ENCODE results near the gene TMEM245.

Gene TMEM245

GRCh38 chr9:109097146-109097545, 22.6 kb downstream of the TMEM245 start:
- Histone ChIP-seq H3K27me3 (ENCODE audit: control insufficient read depth, insufficient read depth, low read length) (no peaks in the 10 kb centered on the region), H3K4me1 (ENCODE audit: control insufficient read depth, insufficient read depth, low read length) (peaks cover 8% of the 10 kb centered on the region), H3K9me3 (ENCODE audit: control insufficient read depth, insufficient read depth, low read length) (no peaks in the 10 kb centered on the region), H3K4me3 (ENCODE audit: low read depth, low read length) (no peak overlapping the region), H3K9ac (ENCODE audit: low read depth, low read length) (no peak overlapping the region), H3K36me3 (ENCODE audit: control insufficient read depth, insufficient read depth, low read length) (no peaks in the 10 kb centered on the region)

DNA sequence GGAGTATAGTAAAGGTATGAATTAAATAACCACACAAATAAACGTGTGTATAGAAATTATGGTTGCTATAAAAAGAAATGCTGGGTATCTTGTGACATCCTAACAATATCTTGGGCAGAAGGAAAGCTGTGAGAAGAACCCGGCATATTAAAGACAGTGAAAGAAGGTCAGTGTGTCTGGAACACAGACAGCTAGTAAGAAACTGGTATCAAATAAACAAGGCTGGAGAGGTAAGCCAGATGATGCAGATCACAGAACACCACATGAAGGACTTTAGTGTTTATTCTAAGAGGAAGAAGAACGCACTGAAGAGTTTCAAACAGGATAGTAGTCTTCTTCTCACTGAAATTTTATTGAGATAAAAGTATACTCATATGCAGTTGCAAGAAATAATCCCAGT, 24.4 kb downstream of the TMEM245 start:
- H3K9ac ChIP-seq (ENCODE audit: low read depth, low read length), result no peak overlapping the region
- peaks cover 3% of the 10 kb centered on the region for H3K36me3 ChIP-seq (ENCODE audit: control insufficient read depth, insufficient read depth, low read length)
- H3K4me1 ChIP-seq (ENCODE audit: control insufficient read depth, insufficient read depth, low read length), result peaks cover 8% of the 10 kb centered on the region
- no peaks in the 10 kb centered on the region for H3K27me3 ChIP-seq (ENCODE audit: control insufficient read depth, insufficient read depth, low read length)
- H3K4me3 ChIP-seq (ENCODE audit: low read depth, low read length), result no peak overlapping the region
- no peaks in the 10 kb centered on the region for H3K9me3 ChIP-seq (ENCODE audit: control insufficient read depth, insufficient read depth, low read length)

GRCh38 chr9:109094268-109094667, 25.5 kb downstream of the TMEM245 start:
- H3K4me3 ChIP-seq (ENCODE audit: low read depth, low read length), result no peak overlapping the region
- no peak overlapping the region for H3K9ac ChIP-seq (ENCODE audit: low read depth, low read length)
- H3K27me3 ChIP-seq (ENCODE audit: control insufficient read depth, insufficient read depth, low read length), result no peaks in the 10 kb centered on the region
- H3K4me1 ChIP-seq (ENCODE audit: control insufficient read depth, insufficient read depth, low read length), result peaks cover 3% of the 10 kb centered on the region
- peaks cover 3% of the 10 kb centered on the region for H3K36me3 ChIP-seq (ENCODE audit: control insufficient read depth, insufficient read depth, low read length)
- H3K9me3 ChIP-seq (ENCODE audit: control insufficient read depth, insufficient read depth, low read length), result no peaks in the 10 kb centered on the region

GRCh38 chr9:109092587-109092986, 27.2 kb downstream of the TMEM245 start:
- no peak overlapping the region for H3K4me3 ChIP-seq (ENCODE audit: low read depth, low read length)
- peaks cover 7% of the 10 kb centered on the region for H3K36me3 ChIP-seq (ENCODE audit: control insufficient read depth, insufficient read depth, low read length)
- no peaks in the 10 kb centered on the region for H3K9me3 ChIP-seq (ENCODE audit: control insufficient read depth, insufficient read depth, low read length)
- H3K9ac ChIP-seq (ENCODE audit: low read depth, low read length), result no peak overlapping the region
- no peaks in the 10 kb centered on the region for H3K4me1 ChIP-seq (ENCODE audit: control insufficient read depth, insufficient read depth, low read length)
- H3K27me3 ChIP-seq (ENCODE audit: control insufficient read depth, insufficient read depth, low read length), result no peaks in the 10 kb centered on the region

- no peaks in the 10 kb centered on the region for H3K4me1 ChIP-seq (ENCODE audit: control insufficient read depth, insufficient read depth, low read length)
- no peaks in the 10 kb centered on the region for H3K9me3 ChIP-seq (ENCODE audit: control insufficient read depth, insufficient read depth, low read length)
- H3K36me3 ChIP-seq (ENCODE audit: control insufficient read depth, insufficient read depth, low read length), result peaks cover 9% of the 10 kb centered on the region
- no peaks in the 10 kb centered on the region for H3K27me3 ChIP-seq (ENCODE audit: control insufficient read depth, insufficient read depth, low read length)
- H3K9ac ChIP-seq (ENCODE audit: low read depth, low read length), result no peak overlapping the region
- no peak overlapping the region for H3K4me3 ChIP-seq (ENCODE audit: low read depth, low read length)
These were observed 27.6 kb downstream of the TMEM245 start for GRCh38 chr9:109092051-109092580.

- Histone ChIP-seq H3K4me3 (ENCODE audit: low read depth, low read length) (no peak overlapping the region), H3K4me1 (ENCODE audit: control insufficient read depth, insufficient read depth, low read length) (no peaks in the 10 kb centered on the region), H3K36me3 (ENCODE audit: control insufficient read depth, insufficient read depth, low read length) (peaks cover 9% of the 10 kb centered on the region), H3K27me3 (ENCODE audit: control insufficient read depth, insufficient read depth, low read length) (no peaks in the 10 kb centered on the region), H3K9ac (ENCODE audit: low read depth, low read length) (no peak overlapping the region), H3K9me3 (ENCODE audit: control insufficient read depth, insufficient read depth, low read length) (no peaks in the 10 kb centered on the region)
These were observed 31.5 kb downstream of the TMEM245 start for GRCh38 chr9:109088221-109088620.

DNA sequence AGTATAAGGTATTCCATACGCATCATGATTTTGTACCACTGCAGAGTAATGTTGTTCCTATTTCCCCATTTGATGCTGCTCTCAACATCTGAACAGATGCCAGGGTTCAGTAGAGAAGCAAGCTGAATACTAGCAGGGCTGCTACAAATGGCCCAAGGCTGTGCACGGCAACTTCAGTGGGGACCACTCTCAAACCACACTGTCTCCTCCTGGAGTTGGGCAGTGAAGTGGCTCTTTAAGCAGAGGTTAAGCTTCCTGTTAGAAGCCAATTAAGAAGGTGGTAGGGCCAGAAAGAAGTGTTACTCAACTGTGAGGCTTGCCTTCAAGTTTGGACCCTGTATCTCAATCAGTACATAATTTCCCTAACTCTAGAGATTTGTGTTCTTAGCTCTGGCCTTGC, 32.0 kb downstream of the TMEM245 start:
- H3K27me3 ChIP-seq (ENCODE audit: control insufficient read depth, insufficient read depth, low read length), result no peaks in the 10 kb centered on the region
- no peaks in the 10 kb centered on the region for H3K9me3 ChIP-seq (ENCODE audit: control insufficient read depth, insufficient read depth, low read length)
- no peaks in the 10 kb centered on the region for H3K4me1 ChIP-seq (ENCODE audit: control insufficient read depth, insufficient read depth, low read length)
- H3K9ac ChIP-seq (ENCODE audit: low read depth, low read length), result no peak overlapping the region
- H3K4me3 ChIP-seq (ENCODE audit: low read depth, low read length), result no peak overlapping the region
- H3K36me3 ChIP-seq (ENCODE audit: control insufficient read depth, insufficient read depth, low read length), result peaks cover 9% of the 10 kb centered on the region

DNA sequence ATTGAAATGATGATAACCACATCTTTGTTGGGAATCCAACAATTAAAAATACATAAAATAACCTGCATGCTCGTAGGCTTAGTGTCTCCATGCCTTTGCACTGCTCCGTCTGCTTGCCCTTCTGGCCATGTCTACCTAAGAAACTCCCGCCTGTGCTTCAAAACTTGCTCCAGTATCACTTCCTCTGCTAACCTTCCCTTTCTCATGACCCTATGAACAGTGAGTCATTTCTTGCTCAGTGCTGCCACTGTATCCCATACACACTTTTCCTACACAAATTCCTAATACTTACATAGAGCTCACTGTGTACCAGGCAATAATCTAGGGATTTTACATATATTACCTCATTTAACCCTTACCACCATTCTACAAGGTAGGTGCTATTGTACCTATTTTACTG, 33.5 kb downstream of the TMEM245 start:
- peaks cover 9% of the 10 kb centered on the region for H3K36me3 ChIP-seq (ENCODE audit: control insufficient read depth, insufficient read depth, low read length)
- no peaks in the 10 kb centered on the region for H3K9me3 ChIP-seq (ENCODE audit: control insufficient read depth, insufficient read depth, low read length)
- no peaks in the 10 kb centered on the region for H3K27me3 ChIP-seq (ENCODE audit: control insufficient read depth, insufficient read depth, low read length)
- no peak overlapping the region for H3K4me3 ChIP-seq (ENCODE audit: low read depth, low read length)
- no peak overlapping the region for H3K9ac ChIP-seq (ENCODE audit: low read depth, low read length)
- no peaks in the 10 kb centered on the region for H3K4me1 ChIP-seq (ENCODE audit: control insufficient read depth, insufficient read depth, low read length)

- peaks cover 6% of the 10 kb centered on the region for H3K36me3 ChIP-seq (ENCODE audit: control insufficient read depth, insufficient read depth, low read length)
These were observed 34.2 kb downstream of the TMEM245 start for GRCh38 chr9:109085510-109085909.

GRCh38 chr9:109083813-109084405, 35.8 kb downstream of the TMEM245 start:
- H3K36me3 ChIP-seq (ENCODE audit: control insufficient read depth, insufficient read depth, low read length), result peaks cover 6% of the 10 kb centered on the region
- H3K4me1 ChIP-seq (ENCODE audit: control insufficient read depth, insufficient read depth, low read length), result no peaks in the 10 kb centered on the region
- H3K9me3 ChIP-seq (ENCODE audit: control insufficient read depth, insufficient read depth, low read length), result no peaks in the 10 kb centered on the region
- H3K4me3 ChIP-seq (ENCODE audit: low read depth, low read length), result no peak overlapping the region
- no peak overlapping the region for H3K9ac ChIP-seq (ENCODE audit: low read depth, low read length)
- no peaks in the 10 kb centered on the region for H3K27me3 ChIP-seq (ENCODE audit: control insufficient read depth, insufficient read depth, low read length)

More at GRCh38 chr9:109085510-109085909, 34.2 kb downstream of the TMEM245 start:
- Histone ChIP-seq H3K4me3 (ENCODE audit: low read depth, low read length) (no peak overlapping the region), H3K27me3 (ENCODE audit: control insufficient read depth, insufficient read depth, low read length) (no peaks in the 10 kb centered on the region), H3K9me3 (ENCODE audit: control insufficient read depth, insufficient read depth, low read length) (no peaks in the 10 kb centered on the region), H3K9ac (ENCODE audit: low read depth, low read length) (no peak overlapping the region), H3K4me1 (ENCODE audit: control insufficient read depth, insufficient read depth, low read length) (no peaks in the 10 kb centered on the region)

DNA sequence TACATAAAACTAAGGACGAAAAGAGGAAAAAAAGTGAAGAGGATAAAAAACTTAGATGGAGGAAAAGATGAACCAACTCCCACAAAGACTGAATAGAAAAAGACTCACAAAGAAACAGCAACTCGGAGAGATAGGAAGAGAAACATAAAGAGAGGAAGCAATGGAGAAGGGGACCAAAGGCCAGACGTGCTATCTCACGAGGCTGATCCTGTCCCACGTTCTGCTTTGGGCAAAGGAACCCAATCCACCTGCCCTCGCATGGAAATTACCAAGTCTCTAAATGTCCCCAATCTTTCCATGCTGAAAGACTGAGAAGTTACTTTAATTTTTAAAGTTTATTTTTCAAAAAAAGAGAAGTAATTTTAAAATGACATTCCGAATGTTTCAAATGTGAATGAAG, 36.6 kb downstream of the TMEM245 start:
- H3K9me3 ChIP-seq (ENCODE audit: control insufficient read depth, insufficient read depth, low read length), result no peaks in the 10 kb centered on the region
- H3K9ac ChIP-seq (ENCODE audit: low read depth, low read length), result no peak overlapping the region
- no peaks in the 10 kb centered on the region for H3K27me3 ChIP-seq (ENCODE audit: control insufficient read depth, insufficient read depth, low read length)
- no peak overlapping the region for H3K4me3 ChIP-seq (ENCODE audit: low read depth, low read length)
- H3K4me1 ChIP-seq (ENCODE audit: control insufficient read depth, insufficient read depth, low read length), result no peaks in the 10 kb centered on the region
- peaks cover 6% of the 10 kb centered on the region for H3K36me3 ChIP-seq (ENCODE audit: control insufficient read depth, insufficient read depth, low read length)

- H3K27me3 ChIP-seq (ENCODE audit: control insufficient read depth, insufficient read depth, low read length), result no peaks in the 10 kb centered on the region
- H3K9ac ChIP-seq (ENCODE audit: low read depth, low read length), result no peak overlapping the region
- no peaks in the 10 kb centered on the region for H3K9me3 ChIP-seq (ENCODE audit: control insufficient read depth, insufficient read depth, low read length)
- no peaks in the 10 kb centered on the region for H3K36me3 ChIP-seq (ENCODE audit: control insufficient read depth, insufficient read depth, low read length)
- H3K4me3 ChIP-seq (ENCODE audit: low read depth, low read length), result no peak overlapping the region
- no peaks in the 10 kb centered on the region for H3K4me1 ChIP-seq (ENCODE audit: control insufficient read depth, insufficient read depth, low read length)
These were observed 37.6 kb downstream of the TMEM245 start for GRCh38 chr9:109082091-109082620.
